NCI-H82 (cell line): ENCODE results near the gene SLC37A2.

Experiments
- DNase-seq: peaks from one replicate; lab custom pipeline; 2025; lab: John Stamatoyannopoulos, UW

Gene SLC37A2

GRCh38 chr11:125071435-125071834, 8.3 kb downstream of the SLC37A2 start:
- DNase-seq, result no peak

GRCh38 chr11:125071846-125072217, 8.7 kb downstream of the SLC37A2 start:
- no peak for DNase-seq

- no peak for DNase-seq
Measured at GRCh38 chr11:125072218-125072960, 9.3 kb downstream of the SLC37A2 start.

GRCh38 chr11:125072961-125073590, 10.0 kb downstream of the SLC37A2 start:
- no peak for DNase-seq

- no peak for DNase-seq
Measured at GRCh38 chr11:125073616-125074483, 10.7 kb downstream of the SLC37A2 start.

GRCh38 chr11:125074511-125075241, 11.6 kb downstream of the SLC37A2 start:
- no peak for DNase-seq

- no peak for DNase-seq
Measured at GRCh38 chr11:125075242-125075625, 12.1 kb downstream of the SLC37A2 start.

GRCh38 chr11:125075900-125076317, 12.8 kb downstream of the SLC37A2 start:
- DNase-seq, result no peak

GRCh38 chr11:125076378-125076945, 13.4 kb downstream of the SLC37A2 start:
- DNase-seq, result no peak

- no peak for DNase-seq
Measured at GRCh38 chr11:125078016-125078415, 14.9 kb downstream of the SLC37A2 start.

GRCh38 chr11:125078516-125079140, 15.5 kb downstream of the SLC37A2 start:
- DNase-seq, result no peak

- DNase-seq, result no peak
Measured at GRCh38 chr11:125079151-125079877, 16.2 kb downstream of the SLC37A2 start.

GRCh38 chr11:125079878-125080530, 16.9 kb downstream of the SLC37A2 start:
- no peak for DNase-seq

GRCh38 chr11:125080531-125080911, 17.4 kb downstream of the SLC37A2 start:
- DNase-seq, result no peak

- no peak for DNase-seq
Measured at GRCh38 chr11:125081098-125081798, 18.1 kb downstream of the SLC37A2 start.

GRCh38 chr11:125082040-125082439, 18.9 kb downstream of the SLC37A2 start:
- no peak for DNase-seq

- DNase-seq, result no peak
Measured at GRCh38 chr11:125082611-125083311, 19.7 kb downstream of the SLC37A2 start.

GRCh38 chr11:125083312-125084056, 20.4 kb downstream of the SLC37A2 start:
- DNase-seq, result no peak
